Measurements from ENCODE around the gene POU5F1. TPM values are rescaled to one million over a fixed set of nuclear protein-coding genes. Genes with fewer than 3 reads are reported as not detected.

POU5F1 gene
- total RNA-seq, 4 donors from 2014 or later, result 0.67 to 2.8 (median 1.8) TPM; not detected in 1

- intact Hi-C loops (cut with DNase I; ENCODE audit: low total_unique reads), result no loop called here
- no peaks in the 10 kb centered on the region for H3K9me3 ChIP-seq
- H3K4me1 ChIP-seq, result no peaks in the 10 kb centered on the region
- no peaks in the 10 kb centered on the region for H3K36me3 ChIP-seq
- TF ChIP-seq, protein P1, sequence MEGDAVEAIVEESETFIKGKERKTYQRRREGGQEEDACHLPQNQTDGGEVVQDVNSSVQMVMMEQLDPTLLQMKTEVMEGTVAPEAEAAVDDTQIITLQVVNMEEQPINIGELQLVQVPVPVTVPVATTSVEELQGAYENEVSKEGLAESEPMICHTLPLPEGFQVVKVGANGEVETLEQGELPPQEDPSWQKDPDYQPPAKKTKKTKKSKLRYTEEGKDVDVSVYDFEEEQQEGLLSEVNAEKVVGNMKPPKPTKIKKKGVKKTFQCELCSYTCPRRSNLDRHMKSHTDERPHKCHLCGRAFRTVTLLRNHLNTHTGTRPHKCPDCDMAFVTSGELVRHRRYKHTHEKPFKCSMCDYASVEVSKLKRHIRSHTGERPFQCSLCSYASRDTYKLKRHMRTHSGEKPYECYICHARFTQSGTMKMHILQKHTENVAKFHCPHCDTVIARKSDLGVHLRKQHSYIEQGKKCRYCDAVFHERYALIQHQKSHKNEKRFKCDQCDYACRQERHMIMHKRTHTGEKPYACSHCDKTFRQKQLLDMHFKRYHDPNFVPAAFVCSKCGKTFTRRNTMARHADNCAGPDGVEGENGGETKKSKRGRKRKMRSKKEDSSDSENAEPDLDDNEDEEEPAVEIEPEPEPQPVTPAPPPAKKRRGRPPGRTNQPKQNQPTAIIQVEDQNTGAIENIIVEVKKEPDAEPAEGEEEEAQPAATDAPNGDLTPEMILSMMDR (IDR thresholded peaks at IDR 0.05), result no peak
- TF ChIP-seq POLR2A (IDR thresholded peaks at IDR 0.05), result no peak
- no peaks in the 10 kb centered on the region for H3K27me3 ChIP-seq
- no peak overlapping the region for H3K27ac ChIP-seq
- no peak overlapping the region for H3K4me3 ChIP-seq
- no peak for DNase-seq
These were observed 9.0 kb downstream of the POU5F1 start for GRCh38 chr6:31161216-31162126.

DNA sequence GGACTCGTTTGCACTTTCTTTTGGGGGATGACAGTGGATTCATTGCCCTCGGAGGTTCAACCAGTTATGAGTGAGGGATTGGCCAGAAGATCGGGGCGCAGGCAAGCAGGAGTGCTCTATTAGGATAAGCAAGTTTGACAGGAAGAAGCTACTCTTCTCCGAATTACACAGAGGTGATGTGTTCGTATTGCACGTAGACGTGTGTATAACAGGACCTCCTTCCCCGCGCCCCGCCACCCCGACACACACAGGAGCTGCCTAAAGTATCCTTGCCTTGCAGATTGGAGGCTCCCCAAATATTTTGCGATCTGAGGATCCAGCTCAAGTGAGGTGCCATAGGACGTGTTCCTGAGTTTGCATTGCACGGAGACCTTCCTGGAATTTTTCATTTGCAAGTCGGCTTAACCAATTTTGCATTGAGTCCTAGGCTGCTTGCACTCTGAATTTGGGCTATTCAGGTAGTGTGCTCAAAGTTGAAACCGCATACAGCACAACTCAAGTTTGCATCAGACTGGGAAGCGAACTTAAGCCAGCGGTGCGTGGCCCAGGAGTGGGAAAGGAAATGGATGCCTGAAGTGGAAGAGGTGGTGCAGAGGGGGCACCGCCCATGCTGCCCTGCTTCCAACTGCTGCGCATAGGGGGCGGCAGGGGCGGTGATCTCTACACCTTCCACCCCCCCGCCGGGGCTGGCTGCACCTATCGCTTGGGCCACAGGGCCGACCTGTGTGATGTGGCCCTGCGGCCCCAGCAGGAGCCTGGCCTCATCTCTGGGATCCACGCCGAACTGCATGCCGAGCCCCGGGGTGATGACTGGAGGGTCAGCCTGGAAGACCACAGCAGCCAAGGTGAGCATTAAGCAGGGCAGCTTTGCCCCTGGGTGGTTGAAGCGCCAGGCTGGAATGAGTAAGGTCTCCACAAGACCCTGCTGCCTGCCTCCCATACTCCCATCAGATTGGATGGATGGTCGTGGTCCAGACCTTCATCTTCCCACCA is 11.3 kb downstream of the POU5F1 start:
- intact Hi-C loops (cut with DNase I; ENCODE audit: low total_unique reads), result no loop called here
- Histone ChIP-seq H3K27ac (peak overlapping the region; percentile 45 to 72), H3K9me3 (no peaks in the 10 kb centered on the region), H3K36me3 (no peaks in the 10 kb centered on the region), H3K4me3 (peak overlapping the region; percentile 69 to 78), H3K4me1 (no peaks in the 10 kb centered on the region), H3K27me3 (no peaks in the 10 kb centered on the region)
- TF ChIP-seq, protein P1 (IDR thresholded peaks at IDR 0.05), result no peak
- no peak for TF ChIP-seq POLR2A (IDR thresholded peaks at IDR 0.05)
- DNase-seq, result no peak

DNA sequence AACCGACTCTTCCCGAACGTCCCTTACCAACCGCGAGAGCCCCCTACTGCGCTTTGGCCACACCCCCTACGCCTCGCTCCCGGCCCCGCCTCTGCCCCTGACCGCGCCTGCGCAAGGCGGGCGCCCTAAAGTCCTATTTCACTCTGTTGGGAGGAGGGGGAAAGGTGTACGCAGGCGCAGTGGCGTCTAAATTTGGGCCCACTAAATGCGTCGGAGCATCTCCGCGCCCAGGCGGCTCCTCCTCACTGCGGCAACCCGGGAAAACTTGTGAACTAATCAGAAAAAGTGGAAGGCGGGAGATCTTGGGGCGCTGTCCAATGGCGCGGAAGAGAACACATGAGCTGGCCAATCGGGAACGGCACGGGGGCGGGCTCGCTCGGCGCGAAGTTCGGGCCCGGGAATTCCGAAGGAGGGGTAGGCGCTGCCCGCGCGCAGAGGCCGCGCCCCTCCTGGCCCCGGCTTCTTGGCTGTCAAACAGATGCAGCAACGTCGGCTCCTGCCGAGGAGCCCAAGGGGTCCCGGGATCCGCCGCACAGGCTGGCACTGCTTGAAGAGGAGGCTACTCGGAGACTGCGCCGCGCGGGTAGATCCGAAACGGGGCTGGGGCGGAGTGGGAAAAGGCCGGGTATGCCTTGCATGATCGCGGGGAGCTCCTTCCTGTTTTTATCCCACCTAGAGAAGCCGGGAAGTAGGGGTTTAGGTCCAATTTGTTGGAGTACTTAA is 12.2 kb downstream of the POU5F1 start, which contains the start of gene TCF19:
TSS of gene TCF19 (plus strand) at position 450 of the 723 bp plus-strand sequence. CDS start 881 bp downstream, outside the sequence.
- Histone ChIP-seq H3K27ac (peak within 1 kb of the TSS; percentile 86 to 87), H3K9me3 (no peaks in the 10 kb centered on the region), H3K27me3 (no peaks in the 10 kb centered on the region), H3K4me1 (no peaks in the 10 kb centered on the region), H3K4me3 (peak within 1 kb of the TSS; percentile 69 to 78), H3K36me3 (no peaks in the 10 kb centered on the region)
- peak; percentile 42 to 74 for TF ChIP-seq POLR2A (IDR thresholded peaks at IDR 0.05)
- TF ChIP-seq, protein P1 (IDR thresholded peaks at IDR 0.05), result peak in 2 of 4 experiments; percentile 3 to 6
- DNase-seq, result peak; percentile 99 to 100
- intact Hi-C loops (cut with DNase I; ENCODE audit: low total_unique reads), result no loop called here

- TF ChIP-seq POLR2A (IDR thresholded peaks at IDR 0.05), result no peak
- TF ChIP-seq, protein P1 (IDR thresholded peaks at IDR 0.05), result no peak
- intact Hi-C loops (cut with DNase I; ENCODE audit: low total_unique reads), result no loop called here
- DNase-seq, result no peak
- no peaks in the 10 kb centered on the region for H3K4me1 ChIP-seq
- H3K9me3 ChIP-seq, result no peaks in the 10 kb centered on the region
- no peaks in the 10 kb centered on the region for H3K27me3 ChIP-seq
- H3K4me3 ChIP-seq, result peak within 1 kb of the TSS; percentile 69 to 78
- H3K36me3 ChIP-seq, result no peaks in the 10 kb centered on the region
- peak within 1 kb of the TSS; percentile 86 to 87 for H3K27ac ChIP-seq
These were observed 12.9 kb downstream of the POU5F1 start, which contains the start of gene CCHCR1 for GRCh38 chr6:31157513-31158139. TSS of gene CCHCR1 (minus strand) at chr6:31157802. CDS start at chr6:31157600, 202 bp downstream.

Measured in uterus (tissue), 4 donors.